ENCODE results near the gene BUB1B.

The BUB1B gene

GRCh38 chr15:40258544-40258943, 97.7 kb downstream of the BUB1B start:
- TF ChIP-seq POLR2A (IDR thresholded peaks at IDR 0.05; ENCODE audit: low read depth, low read length) = no peak
- no peak for TF ChIP-seq PAX5 (IDR thresholded peaks at IDR 0.05; ENCODE audit: insufficient read depth, low read length, severe bottlenecking)
- no peak for TF ChIP-seq POLR2AphosphoS5 (IDR thresholded peaks at IDR 0.05; ENCODE audit: low read depth, low read length)
- TF ChIP-seq TAF1 (IDR thresholded peaks at IDR 0.05; ENCODE audit: low read depth, low read length) = no peak
- no peak for TF ChIP-seq SPI1 (IDR thresholded peaks at IDR 0.05; ENCODE audit: low read depth, low read length)
- no peak for DNase-seq (ENCODE audit: insufficient read length, low spot score)
- no peak for FAIRE-seq

DNA sequence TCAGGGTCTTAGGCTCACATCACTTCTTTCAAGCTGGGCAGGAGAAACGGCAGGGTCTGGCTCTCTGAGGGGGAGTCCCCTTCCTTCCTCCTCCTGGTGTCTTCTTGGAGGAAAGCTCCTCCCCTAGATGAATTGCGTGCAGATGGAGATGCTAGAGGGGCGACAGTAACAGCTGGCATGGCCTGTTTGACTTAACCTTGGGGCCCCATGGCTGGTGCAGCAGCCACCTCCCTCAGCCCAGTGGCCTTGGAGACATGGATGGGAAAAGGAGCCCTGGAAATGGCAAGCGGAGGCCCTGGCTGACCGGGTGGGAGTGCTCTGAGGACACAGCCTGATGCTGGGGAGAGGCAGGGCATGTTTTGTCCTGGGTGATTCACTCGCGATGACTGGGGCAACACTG, 98.2 kb downstream of the BUB1B start:
- no peak for FAIRE-seq
- no peak for DNase-seq (ENCODE audit: insufficient read length, low spot score)

DNA sequence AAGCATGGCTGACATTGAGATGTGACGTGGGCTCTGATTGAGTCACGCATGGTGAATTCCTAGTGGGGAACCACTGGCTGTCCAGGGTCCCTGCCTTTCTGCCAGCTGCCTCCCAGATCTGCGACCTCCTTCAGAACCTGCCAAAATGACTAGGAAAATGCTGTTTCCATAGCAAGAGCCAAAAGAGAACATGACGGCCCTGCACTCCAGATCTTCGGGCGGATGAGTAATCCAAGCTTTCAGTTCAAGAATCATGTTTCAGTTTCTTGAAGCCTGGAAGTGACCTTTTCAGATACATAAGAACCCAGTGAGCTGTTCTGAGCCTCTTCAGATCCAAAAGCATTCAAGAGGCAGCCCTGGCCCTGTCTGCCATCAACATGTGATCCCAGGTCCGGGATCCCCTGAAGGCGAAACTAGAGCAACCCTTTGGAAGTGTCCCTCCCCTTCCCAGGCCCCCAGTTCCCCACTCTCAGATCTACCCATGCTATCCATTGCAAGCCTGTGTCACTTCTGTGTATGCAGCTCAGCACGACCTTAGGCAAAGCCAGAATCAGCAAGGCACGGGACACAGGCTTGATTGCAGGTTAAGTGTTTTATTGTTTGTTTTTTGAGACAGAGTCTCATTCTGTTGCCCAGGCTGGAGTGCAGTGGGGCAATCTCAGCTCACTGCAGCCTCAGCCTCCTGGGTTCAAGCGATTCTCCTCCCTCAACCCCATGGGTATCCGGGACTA, 102.3 kb downstream of the BUB1B start:
- no peak for DNase-seq (ENCODE audit: insufficient read length, low spot score)
- FAIRE-seq = no peak
- TF ChIP-seq POU2F2 (IDR thresholded peaks at IDR 0.05; ENCODE audit: low read depth, low read length) (no peak), POLR2AphosphoS5 (IDR thresholded peaks at IDR 0.05; ENCODE audit: low read depth, low read length) (no peak), SPI1 (IDR thresholded peaks at IDR 0.05; ENCODE audit: low read depth, low read length) (no peak), POLR2A (IDR thresholded peaks at IDR 0.05; ENCODE audit: low read depth, low read length) (no peak), PAX5 (IDR thresholded peaks at IDR 0.05; ENCODE audit: insufficient read depth, low read length, severe bottlenecking) (no peak), TAF1 (IDR thresholded peaks at IDR 0.05; ENCODE audit: low read depth, low read length) (no peak)

More for the DNA sequence above, 98.2 kb downstream of the BUB1B start:
- no peak for TF ChIP-seq PAX5 (IDR thresholded peaks at IDR 0.05; ENCODE audit: insufficient read depth, low read length, severe bottlenecking)
- no peak for TF ChIP-seq POLR2AphosphoS5 (IDR thresholded peaks at IDR 0.05; ENCODE audit: low read depth, low read length)
- TF ChIP-seq TAF1 (IDR thresholded peaks at IDR 0.05; ENCODE audit: low read depth, low read length) = no peak
- TF ChIP-seq POU2F2 (IDR thresholded peaks at IDR 0.05; ENCODE audit: low read depth, low read length) = no peak
- TF ChIP-seq SPI1 (IDR thresholded peaks at IDR 0.05; ENCODE audit: low read depth, low read length) = no peak
- TF ChIP-seq POLR2A (IDR thresholded peaks at IDR 0.05; ENCODE audit: low read depth, low read length) = no peak

DNA sequence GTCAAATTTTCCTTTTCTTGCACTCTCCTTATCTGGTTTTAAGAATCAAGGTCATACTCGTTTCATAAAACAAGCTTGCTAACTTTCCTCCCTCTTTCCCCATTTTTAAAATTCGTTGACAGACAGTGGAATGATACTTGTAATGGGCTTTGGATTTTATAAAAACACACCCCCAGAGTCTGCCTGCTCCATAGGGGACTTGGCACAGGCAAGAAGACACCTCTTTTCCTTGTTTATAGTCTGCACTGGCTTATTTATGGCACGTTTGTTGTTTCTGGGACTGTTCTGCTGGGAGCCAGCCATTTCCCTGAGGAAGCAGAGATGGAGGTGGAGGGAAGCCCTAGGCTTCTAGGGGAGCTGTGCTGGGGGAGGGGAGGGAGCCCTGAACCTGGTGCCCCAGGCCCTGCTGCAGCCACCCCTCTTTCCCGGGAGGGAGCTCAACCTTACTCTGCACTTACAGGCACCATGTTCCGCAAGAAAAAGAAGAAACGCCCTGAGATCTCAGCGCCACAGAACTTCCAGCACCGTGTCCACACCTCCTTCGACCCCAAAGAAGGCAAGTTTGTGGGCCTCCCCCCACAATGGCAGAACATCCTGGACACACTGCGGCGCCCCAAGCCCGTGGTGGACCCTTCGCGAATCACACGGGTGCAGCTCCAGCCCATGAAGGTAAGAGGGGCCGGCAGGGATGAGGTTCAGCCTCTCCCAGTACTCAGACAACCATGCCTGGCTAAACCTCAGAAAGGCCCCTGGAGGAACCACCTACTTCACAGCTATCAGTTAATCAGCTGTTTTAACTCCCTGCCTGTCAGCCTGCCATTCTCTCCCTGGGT, 103.7 kb downstream of the BUB1B start:
- FAIRE-seq (no peak), DNase-seq (ENCODE audit: insufficient read length, low spot score) (no peak)
- no peak for TF ChIP-seq POLR2AphosphoS5 (IDR thresholded peaks at IDR 0.05; ENCODE audit: low read depth, low read length)
- TF ChIP-seq TAF1 (IDR thresholded peaks at IDR 0.05; ENCODE audit: low read depth, low read length) = no peak
- no peak for TF ChIP-seq PAX5 (IDR thresholded peaks at IDR 0.05; ENCODE audit: insufficient read depth, low read length, severe bottlenecking)
- TF ChIP-seq POU2F2 (IDR thresholded peaks at IDR 0.05; ENCODE audit: low read depth, low read length) = no peak
- TF ChIP-seq POLR2A (IDR thresholded peaks at IDR 0.05; ENCODE audit: low read depth, low read length) = no peak
- TF ChIP-seq SPI1 (IDR thresholded peaks at IDR 0.05; ENCODE audit: low read depth, low read length) = no peak

- TF ChIP-seq POLR2AphosphoS5 (IDR thresholded peaks at IDR 0.05; ENCODE audit: low read depth, low read length) = no peak
- TF ChIP-seq TAF1 (IDR thresholded peaks at IDR 0.05; ENCODE audit: low read depth, low read length) = no peak
- TF ChIP-seq SPI1 (IDR thresholded peaks at IDR 0.05; ENCODE audit: low read depth, low read length) = no peak
- TF ChIP-seq POLR2A (IDR thresholded peaks at IDR 0.05; ENCODE audit: low read depth, low read length) = no peak
- TF ChIP-seq POU2F2 (IDR thresholded peaks at IDR 0.05; ENCODE audit: low read depth, low read length) = no peak
- TF ChIP-seq PAX5 (IDR thresholded peaks at IDR 0.05; ENCODE audit: insufficient read depth, low read length, severe bottlenecking) = no peak
- DNase-seq (ENCODE audit: insufficient read length, low spot score) (no peak), FAIRE-seq (no peak)
These were observed 104.5 kb downstream of the BUB1B start for GRCh38 chr15:40265355-40265754.

GRCh38 chr15:40265875-40266274, 105.0 kb downstream of the BUB1B start:
- FAIRE-seq = no peak
- TF ChIP-seq TAF1 (IDR thresholded peaks at IDR 0.05; ENCODE audit: low read depth, low read length) (no peak), POLR2A (IDR thresholded peaks at IDR 0.05; ENCODE audit: low read depth, low read length) (no peak), POLR2AphosphoS5 (IDR thresholded peaks at IDR 0.05; ENCODE audit: low read depth, low read length) (no peak), POU2F2 (IDR thresholded peaks at IDR 0.05; ENCODE audit: low read depth, low read length) (no peak), SPI1 (IDR thresholded peaks at IDR 0.05; ENCODE audit: low read depth, low read length) (no peak), PAX5 (IDR thresholded peaks at IDR 0.05; ENCODE audit: insufficient read depth, low read length, severe bottlenecking) (no peak)

GRCh38 chr15:40266828-40267304, 106.0 kb downstream of the BUB1B start:
- DNase-seq (ENCODE audit: insufficient read length, low spot score) (no peak), FAIRE-seq (no peak)
- TF ChIP-seq POLR2A (IDR thresholded peaks at IDR 0.05; ENCODE audit: low read depth, low read length) (no peak), TAF1 (IDR thresholded peaks at IDR 0.05; ENCODE audit: low read depth, low read length) (no peak), POU2F2 (IDR thresholded peaks at IDR 0.05; ENCODE audit: low read depth, low read length) (no peak), SPI1 (IDR thresholded peaks at IDR 0.05; ENCODE audit: low read depth, low read length) (no peak), POLR2AphosphoS5 (IDR thresholded peaks at IDR 0.05; ENCODE audit: low read depth, low read length) (no peak), PAX5 (IDR thresholded peaks at IDR 0.05; ENCODE audit: insufficient read depth, low read length, severe bottlenecking) (no peak)

More at GRCh38 chr15:40265875-40266274, 105.0 kb downstream of the BUB1B start:
- no peak for DNase-seq (ENCODE audit: insufficient read length, low spot score)

- FAIRE-seq (no peak), DNase-seq (ENCODE audit: insufficient read length, low spot score) (no peak)
- TF ChIP-seq TAF1 (IDR thresholded peaks at IDR 0.05; ENCODE audit: low read depth, low read length) (no peak), PAX5 (IDR thresholded peaks at IDR 0.05; ENCODE audit: insufficient read depth, low read length, severe bottlenecking) (no peak), POU2F2 (IDR thresholded peaks at IDR 0.05; ENCODE audit: low read depth, low read length) (no peak), POLR2AphosphoS5 (IDR thresholded peaks at IDR 0.05; ENCODE audit: low read depth, low read length) (no peak), SPI1 (IDR thresholded peaks at IDR 0.05; ENCODE audit: low read depth, low read length) (no peak), POLR2A (IDR thresholded peaks at IDR 0.05; ENCODE audit: low read depth, low read length) (no peak)
These were observed 106.8 kb downstream of the BUB1B start for GRCh38 chr15:40267670-40268069.

DNA sequence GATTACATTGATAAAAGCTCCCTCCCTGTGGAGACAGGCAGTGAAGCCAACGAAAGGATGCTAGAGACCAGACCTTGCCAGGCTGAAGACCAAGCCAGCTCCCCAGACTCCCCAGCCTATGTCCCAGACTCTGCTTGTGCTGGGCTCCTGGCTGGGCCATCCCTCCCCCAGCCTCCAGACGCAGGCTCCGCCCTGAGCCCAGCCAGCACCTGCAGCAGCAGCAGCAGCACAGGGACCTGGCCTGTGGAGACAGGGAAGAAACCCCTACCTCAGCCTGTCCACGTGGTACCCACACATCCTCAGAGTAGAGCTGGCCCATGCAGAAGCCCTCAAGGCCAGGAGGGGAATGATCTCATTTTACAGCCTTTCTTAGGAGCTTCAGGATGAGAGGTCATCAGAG, 108.7 kb downstream of the BUB1B start:
- no peak for TF ChIP-seq PAX5 (IDR thresholded peaks at IDR 0.05; ENCODE audit: insufficient read depth, low read length, severe bottlenecking)
- TF ChIP-seq POU2F2 (IDR thresholded peaks at IDR 0.05; ENCODE audit: low read depth, low read length) = no peak
- TF ChIP-seq SPI1 (IDR thresholded peaks at IDR 0.05; ENCODE audit: low read depth, low read length) = no peak
- TF ChIP-seq POLR2AphosphoS5 (IDR thresholded peaks at IDR 0.05; ENCODE audit: low read depth, low read length) = no peak
- TF ChIP-seq POLR2A (IDR thresholded peaks at IDR 0.05; ENCODE audit: low read depth, low read length) = no peak
- no peak for TF ChIP-seq TAF1 (IDR thresholded peaks at IDR 0.05; ENCODE audit: low read depth, low read length)
- FAIRE-seq = no peak

More for the DNA sequence above, 108.7 kb downstream of the BUB1B start:
- DNase-seq (ENCODE audit: insufficient read length, low spot score) = no peak

Data from GM12891 (cell line).